CD4-positive, alpha-beta T cell treated with Interleukin-6 at 100 ng/mL for 8 hours (primary cell): ENCODE data around the gene FGFRL1.
"Not testable (repeated sequence)": the region's sequence is repeated elsewhere in the genome, so short reads cannot be mapped to it uniquely, and the experiment has no call there.

Experiments used
- DNase-seq: peaks from one replicate; pipeline ENCODE4 v3.0.0-alpha.2; 2020; ENCODE audit warnings: mixed read lengths, low spot score

Gene FGFRL1

DNA sequence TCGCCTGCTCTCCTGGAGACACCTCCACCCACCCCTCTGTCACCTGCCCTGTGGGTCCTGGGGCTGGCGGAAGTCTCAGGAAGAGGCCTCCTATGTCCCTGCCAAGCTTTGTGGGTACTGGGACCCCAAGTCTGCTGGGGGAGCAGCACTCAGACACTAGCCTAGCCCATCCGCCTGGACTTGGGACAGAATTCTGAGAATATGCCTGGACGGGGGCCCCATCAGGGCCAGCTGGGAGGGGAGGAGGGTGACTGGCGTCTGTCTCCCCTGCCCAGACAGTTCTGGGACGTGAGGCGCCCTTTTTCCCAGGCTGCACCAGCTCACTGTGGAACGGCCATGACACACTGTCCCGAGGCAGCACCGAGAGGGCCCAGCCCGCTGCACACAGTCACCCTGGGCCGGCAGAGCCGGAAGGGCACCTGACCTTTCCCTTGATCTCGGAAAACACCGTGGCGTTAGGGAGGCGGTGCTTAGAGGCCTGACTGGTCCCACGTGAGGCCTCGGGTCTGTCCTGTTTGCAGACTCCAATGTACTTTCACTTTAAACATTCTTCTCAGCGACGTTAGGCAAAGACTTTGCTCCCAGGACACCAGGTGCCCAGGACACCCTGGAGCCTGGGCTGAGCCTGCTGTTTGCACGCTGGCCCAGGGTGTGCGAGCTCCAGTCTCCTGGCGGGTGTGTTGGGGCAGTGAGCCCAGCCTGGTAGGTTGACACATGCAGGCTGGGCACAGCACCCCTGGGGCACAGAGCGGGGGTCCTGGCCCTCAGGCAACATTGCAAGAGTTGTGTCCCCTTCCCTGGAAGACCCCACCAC is 18.9 kb upstream of the FGFRL1 start:
- no peak for DNase-seq

DNA sequence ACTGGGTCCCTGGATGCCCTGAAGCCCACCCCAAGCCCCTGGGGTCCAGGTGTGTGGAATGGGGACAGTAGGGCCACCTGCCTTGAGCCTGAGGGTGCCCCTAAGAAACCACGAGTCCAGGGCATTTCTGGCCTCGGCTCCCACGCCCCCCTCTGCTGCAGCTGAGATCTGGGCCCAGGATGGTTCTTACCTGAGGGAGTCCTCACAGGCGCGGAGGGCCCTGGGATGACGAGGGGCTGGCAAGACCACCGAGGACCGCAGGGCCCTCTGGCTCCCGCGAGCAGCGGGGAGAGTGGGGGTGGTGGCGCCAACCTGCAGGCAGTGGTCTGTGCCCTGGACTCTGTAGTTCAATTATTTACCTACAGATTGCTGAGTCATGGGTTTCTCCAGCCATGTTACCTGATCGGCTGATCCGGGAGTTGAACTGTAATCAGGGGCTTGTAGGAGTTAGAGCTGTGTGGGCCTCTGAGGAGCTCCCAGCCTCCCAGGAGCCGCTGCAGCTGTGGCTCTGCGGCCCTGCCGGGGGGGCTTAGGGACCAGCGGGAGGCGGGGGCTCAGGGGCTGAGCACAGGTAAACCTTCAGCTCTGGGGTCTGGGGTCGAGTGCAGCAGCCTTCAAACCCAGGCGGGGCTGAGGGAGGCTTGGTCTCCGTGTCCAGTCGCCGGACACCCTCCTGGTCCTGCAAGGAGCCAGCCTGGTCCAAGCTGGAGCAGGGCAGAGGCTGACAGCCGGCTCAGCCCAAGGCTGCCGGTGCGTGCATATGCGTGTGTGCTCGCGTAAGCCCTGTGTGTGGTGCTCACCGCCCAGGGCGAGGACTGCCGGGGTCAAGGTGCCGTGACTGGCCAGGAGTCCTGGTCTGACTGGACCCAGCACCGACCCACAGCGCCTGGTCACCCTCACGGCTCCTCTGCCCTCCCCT is 18.1 kb upstream of the FGFRL1 start, which contains the start of gene SLC26A1:
Gene SLC26A1 (minus strand): TSS at position 294 of the 919 bp plus-strand sequence. CDS start 1,701 bp downstream, outside the sequence.
- DNase-seq, result no peak

- DNase-seq, result no peak
Observed at GRCh38 chr4:995311-996026, 16.0 kb upstream of the FGFRL1 start.

DNA sequence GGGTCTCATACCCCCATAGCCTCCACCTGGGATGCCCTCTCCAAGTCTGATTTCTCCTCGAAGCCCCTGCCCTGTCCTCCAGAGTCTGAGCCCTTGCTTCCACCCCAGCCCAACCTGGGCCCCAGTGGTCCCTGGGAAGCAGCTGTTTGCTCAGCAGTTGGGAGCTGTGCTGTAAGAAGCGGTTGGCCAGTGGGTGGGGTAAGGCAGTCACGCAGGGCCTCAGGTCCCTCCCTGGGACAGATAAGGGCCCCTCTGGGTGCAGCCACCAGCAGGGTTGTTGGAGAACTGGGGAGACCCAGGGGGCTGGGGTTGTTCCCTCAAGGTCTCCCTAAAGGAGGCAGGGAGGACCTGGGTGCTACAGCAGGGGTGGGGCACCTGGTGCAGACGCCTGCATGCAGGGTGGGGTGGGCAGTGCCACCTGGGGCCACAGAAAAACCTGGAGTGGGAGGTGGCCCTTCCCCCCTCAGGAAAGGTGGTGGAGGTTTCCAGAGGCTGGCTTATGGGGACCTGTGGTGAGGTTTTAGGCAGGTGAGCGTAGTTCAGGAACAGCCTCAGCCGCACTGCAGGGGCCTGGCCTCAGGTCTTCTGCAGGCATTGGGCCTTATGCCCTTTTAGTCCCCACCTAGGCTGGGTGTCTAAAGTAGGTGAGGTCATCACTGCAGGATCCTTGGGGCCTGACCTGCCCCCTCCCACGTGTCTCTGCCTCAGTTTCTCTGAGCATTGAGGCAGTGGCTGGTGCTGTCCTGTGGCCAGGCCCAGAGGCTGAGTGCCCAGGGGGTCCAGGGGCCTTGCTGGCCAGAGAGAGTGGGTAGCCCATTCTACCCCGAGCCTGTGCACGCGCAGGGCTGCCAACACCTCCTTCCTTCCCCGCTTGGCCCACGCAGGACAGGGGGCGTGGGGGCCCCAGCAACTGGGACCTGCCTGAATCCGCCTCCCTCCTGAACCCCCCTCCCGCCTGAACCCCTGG is 15.1 kb upstream of the FGFRL1 start:
- DNase-seq, result no peak

GRCh38 chr4:996997-997374 is 14.4 kb upstream of the FGFRL1 start:
- no peak for DNase-seq

- no peak for DNase-seq
Observed at GRCh38 chr4:997375-998071, 13.9 kb upstream of the FGFRL1 start.

DNA sequence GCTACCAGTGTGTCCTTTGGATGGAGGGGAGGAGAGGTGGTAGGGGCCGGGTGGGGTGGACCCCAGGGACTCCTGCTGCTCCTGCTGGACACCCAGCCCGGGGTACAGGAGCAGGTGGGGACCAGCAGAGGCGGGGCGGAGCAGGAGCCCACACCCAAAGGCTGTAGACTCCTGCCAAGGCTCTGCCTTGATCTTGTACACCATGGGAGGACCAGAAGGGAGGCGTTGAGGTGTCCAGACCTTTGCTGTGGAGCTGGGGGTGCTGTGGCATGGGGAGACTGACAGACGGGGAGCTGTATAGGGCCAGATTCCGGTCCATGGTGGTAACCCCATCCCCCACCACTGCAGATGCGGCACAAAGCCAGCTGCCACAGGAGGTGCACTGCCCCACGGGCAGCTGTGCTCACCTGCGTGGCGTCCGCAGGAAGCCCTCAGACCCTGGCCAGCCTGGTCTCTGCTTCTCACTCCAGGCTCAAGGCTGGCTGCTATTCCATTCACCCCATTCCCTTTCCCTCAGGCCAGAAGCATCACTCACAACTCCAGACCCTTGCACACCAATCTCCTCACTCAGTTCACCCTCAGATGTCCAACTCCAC is 13.2 kb upstream of the FGFRL1 start:
- no peak for DNase-seq

GRCh38 chr4:999240-999863 is 12.1 kb upstream of the FGFRL1 start:
- not testable (repeated sequence) for DNase-seq

- DNase-seq, result no peak
Observed at GRCh38 chr4:999882-1000425, 11.5 kb upstream of the FGFRL1 start.

DNA sequence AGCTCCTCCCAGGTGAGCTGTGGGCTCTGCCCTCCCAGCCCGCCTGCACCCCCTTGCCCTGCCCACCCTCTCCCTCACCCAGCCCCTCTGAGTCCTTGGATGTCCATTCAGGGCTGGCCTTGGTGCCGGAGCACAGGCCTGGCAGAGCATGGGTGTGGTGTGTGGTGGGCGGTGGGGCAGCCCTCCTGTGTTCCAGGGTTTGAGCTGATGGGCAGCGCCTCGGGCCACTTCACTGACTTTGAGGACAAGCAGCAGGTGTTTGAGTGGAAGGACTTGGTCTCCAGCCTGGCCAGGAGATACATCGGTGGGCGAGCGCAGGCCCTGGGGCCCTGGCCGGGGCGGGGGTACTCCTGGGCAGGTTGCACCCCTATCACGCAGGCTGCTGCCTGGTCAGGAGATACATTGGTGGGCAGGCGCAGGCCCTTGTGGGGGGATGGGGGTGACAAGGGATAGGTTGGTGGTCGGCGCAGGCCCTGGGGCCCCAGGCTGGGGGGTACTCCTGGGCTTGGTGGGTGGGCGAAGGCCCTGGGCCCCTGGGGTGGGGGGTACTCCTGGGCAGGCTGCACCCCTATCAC is 10.7 kb upstream of the FGFRL1 start:
- no peak for DNase-seq

GRCh38 chr4:1001561-1002130 is 9.8 kb upstream of the FGFRL1 start:
- DNase-seq, result no peak

GRCh38 chr4:1002131-1002630 is 9.2 kb upstream of the FGFRL1 start:
- no peak for DNase-seq

DNA sequence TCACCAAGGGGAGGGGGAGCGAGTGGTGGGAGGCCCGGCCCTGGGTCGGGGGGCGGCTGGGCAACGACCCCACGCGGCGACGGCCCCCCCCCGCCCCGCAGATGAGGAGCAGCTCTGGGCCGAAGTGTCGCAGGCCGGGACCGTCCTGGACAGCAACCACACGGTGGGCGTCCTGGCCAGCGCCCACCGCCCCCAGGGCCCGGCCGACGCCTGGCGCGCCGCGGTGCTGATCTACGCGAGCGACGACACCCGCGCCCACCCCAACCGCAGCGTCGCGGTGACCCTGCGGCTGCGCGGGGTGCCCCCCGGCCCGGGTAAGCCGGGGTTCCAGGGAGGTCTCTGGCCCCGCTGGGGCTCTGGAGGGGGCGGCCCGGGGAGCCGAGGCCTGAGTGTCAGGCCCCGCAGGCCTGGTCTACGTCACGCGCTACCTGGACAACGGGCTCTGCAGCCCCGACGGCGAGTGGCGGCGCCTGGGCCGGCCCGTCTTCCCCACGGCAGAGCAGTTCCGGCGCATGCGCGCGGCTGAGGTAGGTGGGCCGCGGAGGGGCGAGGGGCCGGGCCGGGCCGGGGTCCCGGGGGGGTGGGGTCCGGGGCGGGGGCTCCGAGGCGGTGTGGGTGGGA is 8.7 kb upstream of the FGFRL1 start:
- DNase-seq, result no peak

DNA sequence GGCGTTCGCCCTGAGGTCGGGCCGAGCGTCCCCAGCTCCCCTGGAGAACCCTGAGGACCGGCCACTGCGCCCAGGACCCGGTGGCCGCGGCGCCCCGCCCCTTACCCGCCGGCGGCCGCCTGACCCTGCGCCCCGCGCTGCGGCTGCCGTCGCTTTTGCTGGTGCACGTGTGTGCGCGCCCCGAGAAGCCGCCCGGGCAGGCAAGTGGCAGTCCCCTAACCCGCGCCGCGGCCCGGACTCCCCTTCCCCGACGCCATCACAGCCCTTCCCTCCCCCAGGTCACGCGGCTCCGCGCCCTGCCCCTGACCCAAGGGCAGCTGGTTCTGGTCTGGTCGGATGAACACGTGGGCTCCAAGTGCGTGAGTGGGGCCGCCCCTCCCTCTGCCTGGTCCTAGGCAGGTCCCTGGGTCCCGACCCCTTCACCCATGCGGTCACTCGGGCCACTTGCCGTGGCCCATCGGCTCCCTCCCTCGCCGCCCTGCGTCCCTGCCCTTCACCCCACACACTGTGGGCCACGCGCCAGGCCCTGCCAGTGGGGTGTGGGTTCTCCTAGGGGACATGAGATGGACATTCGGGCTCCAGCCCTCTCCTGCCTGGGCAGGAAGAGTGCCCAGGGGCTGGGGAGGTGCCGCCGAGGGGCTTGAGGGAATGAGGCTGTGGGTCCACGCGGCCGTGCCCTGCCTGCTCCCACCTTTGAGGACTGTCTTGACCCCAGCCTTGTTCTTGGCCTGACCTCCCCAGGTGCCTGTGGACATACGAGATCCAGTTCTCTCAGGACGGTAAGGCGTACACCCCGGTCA is 8.0 kb upstream of the FGFRL1 start:
- DNase-seq, result no peak

GRCh38 chr4:1004071-1004418 is 7.4 kb upstream of the FGFRL1 start:
- no peak for DNase-seq

- no peak for DNase-seq
Observed at GRCh38 chr4:1004557-1005485, 6.6 kb upstream of the FGFRL1 start.
